HT-29 (cell line): ENCODE measurements around the gene UBE2J2. TPM values are rescaled to one million over a fixed set of nuclear protein-coding genes. Genes with fewer than 3 reads are reported as not detected.

Source experiments
- DNase-seq: peaks from one replicate; pipeline ENCODE4 v3.0.0-alpha.2; 2015; ENCODE audit warnings: low spot score
- total RNA-seq: library from RNA; depleted of rRNA; stranded (reverse); fragments of >200 nt; shearing (Covaris generic); gene quantifications from 2 replicates; pipeline ENCODE4 v1.2.3, GENCODE V29; 2014

The UBE2J2 gene
- total RNA-seq, 1 experiment from 2014 or later, result 93.1 TPM

DNA sequence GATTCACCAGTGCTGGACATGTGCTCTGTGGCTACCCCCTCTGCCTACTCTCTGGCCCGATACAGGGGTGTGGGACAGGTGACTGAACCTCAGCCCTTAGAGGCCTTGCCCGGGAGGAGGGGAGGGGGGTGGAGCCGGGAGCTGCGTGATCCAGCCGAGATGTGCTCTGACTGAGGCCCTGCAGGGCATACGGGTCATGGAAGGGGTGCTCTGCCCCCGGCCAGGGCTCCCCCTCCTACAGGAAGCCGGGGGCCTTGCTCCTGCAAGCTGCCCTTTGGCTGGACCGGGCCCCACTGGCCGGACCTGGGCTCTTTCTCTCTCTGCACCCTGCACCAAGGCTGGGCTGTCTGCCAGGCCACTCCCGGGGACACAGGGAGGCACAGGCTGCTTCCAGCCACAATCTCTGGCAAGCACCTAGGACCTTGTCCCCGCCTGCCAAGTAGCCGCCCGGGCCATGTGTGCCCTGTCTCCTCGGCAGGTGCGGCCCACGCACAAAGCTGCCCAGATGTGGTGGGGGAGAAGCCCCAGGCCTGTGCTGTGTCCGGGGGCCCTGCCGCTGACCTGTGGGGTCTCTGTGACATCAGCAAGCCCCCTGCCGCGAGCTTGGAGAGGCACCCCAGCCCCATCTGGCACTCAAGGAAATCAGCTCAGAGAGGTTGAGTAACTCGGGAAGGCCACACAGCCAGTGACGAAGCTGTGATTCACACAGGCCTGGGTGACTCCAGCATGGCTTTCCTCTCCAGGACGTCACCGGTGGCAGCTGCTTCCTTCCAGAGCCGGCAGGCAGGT lies 8.1 kb upstream of the UBE2J2 start:
- DNase-seq, result peak; percentile 58

DNA sequence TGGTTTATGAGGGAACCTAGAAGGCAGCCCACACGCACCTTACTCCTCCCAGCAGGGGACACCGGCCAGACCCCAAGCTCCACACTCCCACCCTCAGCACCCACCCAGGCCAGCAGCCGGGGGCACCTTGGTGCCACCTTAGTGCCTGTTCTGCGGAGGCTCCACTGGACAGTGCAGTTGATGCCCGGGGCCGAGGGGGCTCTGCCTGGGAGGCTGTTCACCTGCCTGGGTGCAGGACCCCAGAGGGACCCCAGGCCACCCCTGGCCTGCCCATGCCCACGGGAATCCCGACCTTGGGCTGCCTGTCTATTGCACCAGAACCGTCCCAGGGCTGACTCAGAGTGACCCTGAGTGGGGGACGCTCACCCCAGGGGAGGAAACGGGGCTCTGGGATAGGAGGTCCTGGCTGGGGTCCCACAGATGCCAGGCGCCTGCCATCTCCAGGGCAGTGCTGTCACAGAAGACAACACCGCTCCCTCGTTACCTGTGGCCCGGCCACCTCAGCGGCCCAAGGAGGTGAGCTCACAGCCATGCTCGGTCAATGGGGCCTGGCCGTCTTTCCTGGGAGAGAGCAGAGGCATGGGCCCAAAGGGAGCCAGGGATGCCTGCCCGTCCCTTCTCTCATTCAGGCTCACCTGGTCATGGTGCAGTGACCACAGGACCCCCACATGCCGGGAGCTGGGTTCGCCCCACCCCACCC lies 7.3 kb upstream of the UBE2J2 start:
- no peak for DNase-seq

DNA sequence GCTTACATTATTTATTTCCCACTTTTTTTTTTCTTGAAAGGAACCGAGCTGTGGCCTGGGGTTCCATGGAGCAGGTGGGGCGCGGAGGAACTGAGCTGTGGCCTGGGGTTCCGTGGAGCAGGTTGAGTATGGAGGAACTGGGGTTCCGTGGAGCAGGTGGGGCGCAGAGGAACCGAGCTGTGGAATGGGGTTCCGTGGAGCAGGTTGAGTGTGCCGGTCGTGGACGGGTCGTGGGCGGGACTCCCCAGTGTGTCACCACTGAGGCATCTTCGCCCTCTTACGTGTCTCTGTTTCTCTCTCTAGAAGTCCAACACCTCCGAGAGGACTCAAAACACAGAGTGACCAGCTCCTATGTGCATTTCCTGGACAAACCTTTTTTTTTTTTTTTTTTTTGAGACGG lies 5.4 kb upstream of the UBE2J2 start:
- no peak for DNase-seq

DNA sequence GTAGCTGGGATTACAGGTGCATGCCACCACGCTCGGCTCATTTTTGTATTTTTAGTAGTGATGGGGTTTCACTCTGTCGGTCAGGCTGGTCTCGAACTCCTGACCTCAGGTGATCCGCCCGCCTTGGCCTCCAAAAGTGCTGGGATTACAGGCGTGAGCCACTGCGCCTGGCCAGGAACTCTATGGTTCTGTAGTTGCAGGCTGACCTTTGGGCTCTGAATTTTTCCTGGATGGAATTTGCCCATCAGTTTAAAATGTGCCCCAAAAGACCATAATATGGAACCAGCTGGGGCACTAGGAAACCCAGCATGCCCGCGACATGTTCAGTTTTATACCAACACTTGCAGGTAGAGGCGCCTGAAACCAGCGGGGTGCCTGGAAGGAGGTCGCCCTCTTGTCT lies 5.0 kb upstream of the UBE2J2 start:
- DNase-seq, result no peak

DNA sequence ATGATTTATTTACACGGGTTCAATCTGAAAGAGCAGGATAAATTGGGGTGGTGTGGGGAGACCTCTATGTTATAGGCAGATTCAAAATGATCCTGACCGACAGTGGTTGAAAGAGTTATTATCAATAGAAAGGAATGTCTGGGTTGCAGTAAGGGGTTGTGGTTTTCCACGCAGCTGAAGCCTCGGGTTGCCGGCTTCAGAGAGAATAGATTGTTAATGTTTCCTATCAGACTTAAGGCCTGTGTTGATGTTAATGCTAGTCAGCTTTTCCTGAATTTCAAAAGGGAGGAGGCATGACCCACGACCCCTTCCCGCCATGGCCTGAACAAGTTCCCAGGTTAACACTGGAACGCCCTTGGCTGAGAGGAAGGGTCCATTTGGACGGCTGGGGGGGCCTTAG lies 2.2 kb upstream of the UBE2J2 start:
- DNase-seq, result no peak

DNA sequence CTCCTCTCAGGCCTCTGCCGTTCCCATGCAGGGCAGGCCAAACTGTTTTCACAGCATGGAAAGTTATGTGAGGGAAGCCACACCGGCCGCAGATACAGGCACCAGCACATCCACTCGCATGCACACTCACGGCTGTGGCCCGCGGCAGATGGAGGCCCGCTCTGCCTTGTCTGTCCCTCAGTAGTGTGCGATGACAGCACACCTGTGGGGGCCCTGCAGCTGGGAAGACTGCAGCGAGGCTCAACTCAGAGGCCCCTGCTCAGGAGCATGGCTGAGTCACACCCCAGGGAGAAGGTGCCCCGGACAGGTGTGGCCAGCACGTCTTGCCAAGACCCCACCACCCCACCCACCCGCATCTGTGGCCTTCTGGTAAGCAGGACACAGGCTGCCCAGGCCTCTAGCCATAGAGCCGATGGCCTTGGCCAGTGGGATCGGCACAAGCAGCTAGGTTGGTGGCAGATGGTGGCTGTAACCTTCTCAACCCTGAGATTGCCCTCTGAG lies 1.3 kb upstream of the UBE2J2 start:
- no peak for DNase-seq

DNA sequence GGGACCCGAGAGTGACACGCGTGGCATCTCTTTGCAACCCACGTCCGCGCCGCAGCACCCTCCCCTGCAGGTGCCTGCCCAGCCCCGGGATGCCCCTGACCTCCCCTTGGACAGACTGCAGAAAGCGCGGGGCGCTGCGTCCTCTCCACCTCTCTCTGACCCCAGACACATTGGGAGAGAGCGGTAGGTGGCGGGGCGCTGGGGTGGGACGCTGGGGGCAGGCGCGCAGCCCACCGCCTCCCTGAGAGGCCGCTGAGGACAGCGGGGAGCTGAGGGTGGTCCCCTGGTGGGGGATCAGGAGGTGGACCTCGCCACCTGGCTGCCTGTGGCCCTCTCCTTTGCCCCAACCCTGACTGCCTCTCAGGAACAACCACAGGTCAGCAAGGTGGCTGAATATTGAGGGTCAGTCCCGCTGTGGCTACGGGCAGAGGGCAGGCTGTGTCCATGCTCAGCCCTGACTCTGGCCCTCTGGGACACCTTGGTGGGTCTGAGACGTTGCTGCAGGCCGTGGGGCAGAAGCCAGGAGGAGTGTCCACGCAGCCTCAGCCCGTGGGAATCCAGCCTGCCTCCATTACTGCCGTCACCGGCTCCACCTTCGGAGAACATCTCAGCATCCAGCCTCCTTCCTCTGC lies 761 bp upstream of the UBE2J2 start:
- DNase-seq, result no peak

DNA sequence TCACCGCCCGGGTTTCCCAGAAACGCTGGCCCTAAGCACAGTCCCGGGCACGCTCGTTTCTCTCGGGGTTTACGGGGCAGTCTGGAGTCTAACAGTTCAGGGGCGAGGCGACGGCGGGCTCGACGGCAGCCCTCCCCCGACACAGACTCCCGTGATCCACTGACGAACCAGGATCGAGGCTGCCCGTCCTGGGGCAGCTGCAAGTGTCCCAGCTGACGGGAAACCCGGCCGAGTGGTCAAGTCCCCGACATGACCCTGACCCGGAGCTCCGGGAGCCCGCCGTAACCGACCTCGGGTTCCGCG lies 494 bp downstream of the UBE2J2 start:
- no peak for DNase-seq

DNA sequence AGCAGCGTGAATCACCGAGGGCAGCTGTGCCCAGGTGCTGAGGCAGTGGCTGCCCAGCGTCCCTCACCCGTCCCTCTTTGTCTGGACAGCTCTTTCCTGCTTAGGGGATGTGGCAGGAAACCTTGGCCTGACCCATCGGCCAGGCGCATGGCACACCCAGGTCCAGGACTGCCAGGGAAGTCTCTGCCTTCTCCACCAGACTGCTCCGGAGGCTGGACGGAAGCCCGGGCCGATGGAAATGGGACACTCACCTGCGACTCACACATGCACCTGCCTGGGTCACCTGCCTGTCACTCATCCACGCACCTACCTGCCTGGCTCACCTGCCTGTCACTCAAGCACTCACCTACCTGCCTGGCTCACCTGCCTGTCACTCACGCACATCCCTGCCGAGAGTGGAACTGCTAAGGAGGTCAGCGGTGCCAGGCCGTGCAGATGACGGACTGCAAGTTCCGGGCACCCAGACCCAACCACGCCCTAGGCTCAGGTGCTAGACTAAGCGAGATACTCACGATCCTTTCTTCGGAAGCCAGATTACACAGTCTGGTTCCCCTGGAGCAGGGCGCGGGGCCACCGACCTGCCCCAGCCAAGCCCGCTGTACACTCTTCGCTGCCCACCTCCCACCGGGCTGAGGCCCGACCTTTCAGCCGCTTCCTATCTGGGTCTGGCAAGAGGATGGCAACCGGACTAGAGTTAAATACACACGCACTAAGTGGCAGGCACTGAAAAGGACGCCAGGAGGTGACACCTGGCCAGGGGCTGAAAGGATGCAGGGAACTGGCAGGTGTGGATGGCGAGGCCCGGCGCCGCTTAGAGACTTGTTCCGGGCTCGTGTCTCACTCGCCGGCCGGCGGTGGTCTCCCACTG lies 1.1 kb downstream of the UBE2J2 start:
- DNase-seq, result peak; percentile 38

DNA sequence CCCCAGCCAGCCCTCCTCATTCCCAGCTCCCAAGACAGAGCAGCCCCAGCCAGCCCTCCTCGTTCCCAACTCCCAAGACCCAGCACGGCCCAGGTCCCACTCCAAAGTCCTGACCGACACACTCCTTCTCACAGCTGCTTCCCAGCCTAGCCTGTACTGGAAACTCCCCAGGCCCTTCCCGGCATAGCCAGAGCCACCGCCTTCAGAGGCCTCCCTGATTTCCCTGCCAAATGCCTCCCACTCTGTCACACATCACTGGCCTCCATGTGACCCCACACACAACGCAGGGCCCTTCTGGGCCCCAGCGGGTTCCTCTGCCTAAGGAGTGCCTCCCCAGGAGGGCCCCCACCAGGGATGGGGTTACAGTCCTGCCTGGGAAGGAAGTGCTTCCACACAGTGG lies 2.8 kb downstream of the UBE2J2 start:
- no peak for DNase-seq

DNA sequence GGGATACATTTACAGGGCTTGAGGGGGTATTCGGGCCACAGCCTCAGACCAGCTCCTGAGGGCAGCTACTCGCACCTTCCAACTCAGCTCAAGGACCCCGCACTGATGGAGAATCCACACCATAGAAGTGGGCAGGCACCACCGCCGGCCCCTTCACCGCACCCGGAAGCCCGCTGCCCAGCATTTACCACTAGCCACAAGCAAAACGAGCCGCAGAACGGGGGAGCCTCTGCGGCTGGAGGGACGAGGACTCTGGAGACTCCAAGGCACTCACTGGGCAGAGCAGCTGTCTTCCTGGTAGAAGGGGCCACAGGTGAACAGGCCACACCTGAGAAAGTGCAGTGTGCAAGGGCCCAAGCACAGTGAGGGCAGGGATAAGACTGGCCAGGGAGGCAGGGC lies 5.4 kb downstream of the UBE2J2 start:
- no peak for DNase-seq

DNA sequence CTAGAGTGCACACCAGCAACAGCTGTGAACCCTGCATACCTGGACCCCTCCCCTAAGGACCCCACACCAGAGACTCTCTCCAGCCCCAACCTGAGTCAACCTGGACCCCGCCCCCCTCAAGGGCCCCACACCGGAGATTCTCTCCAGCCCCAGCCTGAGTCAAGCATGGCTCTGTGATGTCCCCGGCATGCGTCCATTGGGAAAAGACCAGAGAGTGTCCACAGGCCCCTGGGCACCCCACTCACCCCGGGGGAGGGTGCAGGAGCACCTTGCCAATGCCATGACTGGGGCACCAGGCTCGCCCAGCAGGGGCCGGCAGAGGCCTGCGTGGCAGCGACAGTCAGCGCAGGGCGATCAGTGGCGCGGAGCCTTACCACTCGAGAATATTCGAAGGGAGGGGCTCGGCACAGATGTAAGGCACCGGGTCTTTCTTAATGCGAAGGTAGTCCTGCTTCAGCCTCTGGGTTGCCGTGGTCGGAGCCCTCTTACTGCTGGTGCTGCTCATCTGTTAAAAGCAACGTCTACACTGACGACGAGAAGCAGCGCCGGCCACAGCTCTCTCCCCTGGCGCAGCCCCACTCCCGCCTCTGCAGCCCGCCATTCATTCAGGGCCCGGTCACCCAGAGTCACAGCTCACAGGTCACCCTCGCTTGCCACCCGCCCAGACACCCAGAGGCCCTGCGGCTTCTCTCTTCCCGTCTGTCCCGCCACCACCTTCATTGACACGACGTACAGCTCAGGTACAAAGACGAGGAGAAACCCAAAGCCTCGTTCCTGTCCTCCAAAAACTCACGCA lies 6.0 kb downstream of the UBE2J2 start:
- no peak for DNase-seq

DNA sequence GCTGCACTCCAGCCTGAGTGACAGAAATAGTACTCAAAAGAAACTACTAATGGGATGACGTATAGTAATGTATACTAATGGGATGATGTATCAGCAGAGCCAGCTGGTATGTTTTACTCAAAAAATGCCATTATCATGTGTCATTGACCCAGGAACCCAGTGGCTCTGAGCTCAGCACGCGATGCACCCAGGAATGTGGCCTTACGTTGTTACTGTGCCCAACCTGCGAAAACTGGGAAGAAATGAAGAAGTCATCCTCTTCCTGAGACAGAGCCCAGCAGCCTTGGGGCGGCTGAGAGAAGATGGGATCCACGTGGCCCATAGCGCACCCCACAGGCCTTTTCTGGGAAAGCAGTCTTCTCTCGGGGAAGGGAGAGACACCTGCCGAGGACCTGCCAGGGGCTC lies 8.8 kb downstream of the UBE2J2 start:
- DNase-seq, result no peak

DNA sequence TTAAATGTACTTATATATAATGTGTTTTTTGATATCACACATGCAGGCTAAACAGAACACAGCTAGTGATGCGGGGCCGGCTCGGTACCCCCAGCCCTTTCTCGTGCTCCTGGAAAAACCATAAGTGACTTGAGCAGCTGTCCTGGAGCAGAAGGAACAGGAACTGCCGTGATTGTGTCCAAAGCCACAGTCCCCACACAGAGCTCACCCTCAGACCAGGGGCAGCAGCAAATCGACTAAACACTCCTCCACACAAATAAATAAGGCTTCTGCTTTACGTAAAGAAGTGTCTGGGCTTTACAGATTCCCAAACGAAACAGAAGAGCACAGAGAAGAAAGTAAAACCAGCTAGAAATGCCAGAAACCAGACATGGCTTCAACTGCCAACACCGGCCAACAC lies 9.6 kb downstream of the UBE2J2 start:
- no peak for DNase-seq

DNA sequence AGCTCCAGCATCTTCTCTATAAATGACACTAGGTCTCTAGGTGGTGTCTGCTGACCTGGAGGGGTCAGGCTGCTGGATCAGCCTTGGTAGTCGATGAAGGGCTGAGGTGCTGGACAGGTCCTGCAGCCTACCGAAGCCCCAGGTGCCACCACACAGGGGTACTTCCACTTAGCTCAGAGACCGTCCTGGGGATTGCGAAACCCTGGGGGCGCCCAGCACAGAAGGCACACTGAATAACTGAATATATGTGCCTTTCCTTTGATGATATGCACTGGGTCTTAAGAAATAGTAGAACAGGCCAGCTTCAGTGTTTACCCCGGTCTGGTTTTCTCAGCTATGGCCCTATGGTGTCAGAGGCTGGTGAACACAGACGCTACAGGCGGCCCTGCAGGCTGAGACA lies 10.9 kb downstream of the UBE2J2 start:
- DNase-seq, result no peak

DNA sequence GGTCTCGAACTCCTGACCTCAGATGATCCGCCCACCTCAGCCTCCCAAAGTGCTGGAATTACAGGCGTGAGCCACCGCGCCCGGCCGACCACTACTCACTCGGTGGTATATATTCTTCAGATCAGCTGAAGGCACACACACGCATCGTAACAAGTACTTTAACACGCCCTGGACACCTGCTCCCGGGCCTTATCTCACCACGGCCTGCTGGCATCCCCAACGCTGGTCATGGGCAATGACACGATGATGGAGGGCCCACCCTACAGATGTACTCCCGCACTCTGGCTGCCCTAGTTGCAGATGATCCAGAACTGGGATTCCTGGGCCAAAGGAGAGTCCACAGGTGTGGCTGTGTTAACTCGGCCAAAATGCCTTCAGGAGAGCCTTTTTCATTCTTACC lies 11.6 kb downstream of the UBE2J2 start:
- no peak for DNase-seq

DNA sequence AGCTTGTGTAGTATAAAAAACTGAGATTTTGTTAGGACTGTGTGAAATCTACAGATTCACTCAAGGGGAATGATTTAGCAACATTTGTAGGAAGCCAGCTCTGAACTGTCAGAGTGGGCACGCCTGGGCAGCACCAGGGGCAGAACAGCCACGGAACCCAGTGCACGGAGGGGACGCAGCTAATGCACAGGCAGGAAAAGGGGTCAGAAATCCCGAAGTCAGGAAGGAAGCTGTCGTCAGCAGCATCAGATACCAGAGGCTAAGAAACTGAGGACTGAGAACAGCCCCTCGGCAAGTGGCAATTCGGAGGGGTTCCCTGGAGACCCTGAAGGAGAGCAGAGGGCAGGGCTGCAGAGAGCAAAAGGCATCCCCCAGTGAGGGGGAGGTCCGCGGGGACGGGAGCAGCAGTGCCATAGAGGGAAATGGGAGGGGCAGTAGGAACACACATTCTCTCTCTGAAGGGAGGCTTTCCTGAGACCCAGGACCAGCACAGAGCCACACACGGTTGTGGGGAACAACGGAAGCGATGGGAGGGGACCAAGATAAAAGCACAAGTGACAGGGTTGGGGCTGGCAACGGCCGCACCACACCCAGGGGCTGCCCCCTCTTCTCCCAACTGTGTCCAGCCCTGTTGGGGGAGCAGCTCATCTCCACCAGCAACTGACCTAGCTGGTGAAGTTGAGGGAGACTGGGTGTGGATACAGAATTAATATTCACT lies 12.7 kb downstream of the UBE2J2 start:
- DNase-seq, result no peak

DNA sequence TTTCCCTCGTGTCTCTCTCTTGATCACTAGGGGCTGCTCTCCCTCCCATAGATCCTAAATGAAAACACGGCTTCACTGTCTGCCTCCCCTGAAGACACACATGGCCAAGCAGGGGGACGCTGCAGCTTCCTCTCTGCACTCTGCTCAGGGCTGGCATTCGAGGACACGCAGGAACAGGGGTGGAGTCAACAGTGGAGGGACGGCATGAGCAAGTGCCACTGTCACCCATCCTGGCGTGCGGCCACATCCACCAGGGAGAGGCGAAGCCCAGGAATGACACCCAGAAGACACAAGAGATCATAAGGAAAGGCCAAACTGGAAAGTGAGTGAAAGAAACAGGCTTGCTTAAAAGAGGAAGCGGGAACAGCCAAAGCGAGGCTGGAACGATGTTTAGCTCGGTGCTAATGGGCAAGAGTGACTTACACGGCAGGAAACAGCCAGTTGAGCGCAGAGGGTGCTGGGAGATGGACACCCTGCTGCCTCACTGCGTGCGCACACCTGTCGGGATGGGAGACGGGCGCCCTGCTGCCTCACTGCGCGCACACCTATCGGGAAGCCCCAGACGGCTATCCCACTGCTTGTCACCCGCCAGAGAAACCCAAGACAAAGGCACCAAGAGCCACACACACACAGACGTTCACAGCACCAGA lies 13.6 kb downstream of the UBE2J2 start:
- no peak for DNase-seq

DNA sequence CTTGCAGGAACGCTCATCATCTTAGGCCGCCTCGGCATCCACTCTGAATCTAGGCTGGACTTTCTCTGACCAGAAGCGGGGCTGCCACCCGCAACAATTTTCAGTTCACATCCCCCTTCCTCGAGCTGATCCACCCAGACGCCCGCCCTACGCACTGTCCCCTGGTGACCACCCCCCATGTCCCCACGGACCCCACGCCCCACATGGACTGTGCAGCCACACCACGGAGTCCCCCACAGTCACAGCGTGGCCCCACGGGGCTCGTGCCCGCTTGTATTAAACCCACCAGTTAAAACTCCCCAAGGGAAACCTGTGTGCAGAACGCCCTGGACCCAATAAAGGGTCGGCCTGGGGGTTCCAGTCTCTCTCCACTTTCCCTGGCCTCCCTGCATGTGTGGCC lies 14.1 kb downstream of the UBE2J2 start:
- DNase-seq, result no peak

DNA sequence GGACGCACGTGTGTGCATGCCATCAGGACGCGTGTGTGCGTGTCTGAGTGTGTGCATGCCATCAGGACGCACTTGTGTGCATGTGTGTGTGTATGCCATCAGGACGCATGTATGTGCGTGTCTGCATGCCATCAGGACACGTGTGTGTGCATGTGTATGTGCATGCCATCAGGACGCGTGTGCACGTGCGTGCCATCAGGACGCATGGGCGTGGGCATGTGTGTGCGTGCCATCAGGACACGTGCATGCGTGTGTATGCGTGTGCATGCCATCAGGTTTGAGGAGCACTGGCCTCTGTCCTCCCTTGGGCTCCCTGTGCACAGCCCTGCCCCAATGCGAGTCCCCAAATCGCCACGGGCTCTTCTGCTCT lies 14.6 kb downstream of the UBE2J2 start:
- DNase-seq, result no peak
